Hypothalamus (tissue), 51 donors: ENCODE results near the gene FCER1G.
A peak's percentile ranks its signal among the peaks of the same experiment; 100 is the strongest.
"Not testable (repeated sequence)": the region's sequence is repeated elsewhere in the genome, so short reads cannot be mapped to it uniquely, and the experiment has no call there.

ENCODE experiments used
- DNase-seq, 51 donors: peaks; one replicate each; lab custom pipeline; 2025; lab: John Stamatoyannopoulos, UW

The FCER1G gene

GRCh38 chr1:161225534-161226319 lies 10.6 kb downstream of the FCER1G start, which contains the start of gene TOMM40L:
TOMM40L (plus strand) TSS chr1:161226060; CDS start chr1:161226490, 430 bp downstream.
- DNase-seq, result peak; percentile 31 to 94 (median 81)

GRCh38 chr1:161226320-161226711 lies 11.2 kb downstream of the FCER1G start:
- peak in 2 of 51 donors; percentile 5 to 8 for DNase-seq

GRCh38 chr1:161226759-161227158 lies 11.7 kb downstream of the FCER1G start:
- DNase-seq, result peak in 2 of 51 donors; percentile 29 to 41

GRCh38 chr1:161227196-161227871 lies 12.2 kb downstream of the FCER1G start:
- peak; percentile 7 to 88 (median 63) for DNase-seq

GRCh38 chr1:161228032-161228431 lies 12.9 kb downstream of the FCER1G start:
- DNase-seq, result no peak

- no peak for DNase-seq
Measured at GRCh38 chr1:161229896-161230295, 14.8 kb downstream of the FCER1G start.

- no peak for DNase-seq
Measured at GRCh38 chr1:161230762-161231161, 15.7 kb downstream of the FCER1G start.

GRCh38 chr1:161233102-161233501 lies 18.0 kb downstream of the FCER1G start:
- DNase-seq, result no peak

- no peak for DNase-seq
Measured at GRCh38 chr1:161235957-161236775, 21.1 kb downstream of the FCER1G start.

GRCh38 chr1:161238039-161238473 lies 23.0 kb downstream of the FCER1G start, which contains the start of gene NR1I3:
NR1I3 (minus strand) TSS chr1:161238203; CDS start chr1:161236565, 1,638 bp downstream.
- peak in 2 of 51 donors; percentile 14 to 23 for DNase-seq

GRCh38 chr1:161241682-161242081 lies 26.6 kb downstream of the FCER1G start:
- no peak for DNase-seq

- DNase-seq, result no peak
Measured at GRCh38 chr1:161242313-161242712, 27.2 kb downstream of the FCER1G start.

GRCh38 chr1:161244888-161245287 lies 29.8 kb downstream of the FCER1G start:
- no peak for DNase-seq

GRCh38 chr1:161250100-161250499 lies 35.0 kb downstream of the FCER1G start:
- DNase-seq, result not testable (repeated sequence)

GRCh38 chr1:161250829-161251228 lies 35.7 kb downstream of the FCER1G start:
- DNase-seq, result no peak

GRCh38 chr1:161251579-161251978 lies 36.5 kb downstream of the FCER1G start:
- no peak for DNase-seq

GRCh38 chr1:161255302-161255701 lies 40.2 kb downstream of the FCER1G start:
- not testable (repeated sequence) for DNase-seq

GRCh38 chr1:161255955-161256520 lies 40.9 kb downstream of the FCER1G start:
- DNase-seq, result not testable (repeated sequence)

GRCh38 chr1:161257109-161257508 lies 42.0 kb downstream of the FCER1G start:
- DNase-seq, result not testable (repeated sequence)
